Mammary epithelial cell (primary cell): ENCODE measurements around the gene L3MBTL4.

Source experiments
- CTCF ChIP-seq, 2 donors: IDR thresholded peaks in 1 of 2; conservative IDR thresholded peaks in 1 of 2; 2 replicates each; pipeline ENCODE4 v1.5.1; 2011 to 2012; ENCODE audit warnings: inconsistent platforms in 2 of 2, low read length in 2 of 2, mild to moderate bottlenecking in 2 of 2, control low read depth in 1 of 2, low read depth in 1 of 2; ENCODE audit not compliant: insufficient read depth in 1 of 2; ENCODE audit errors: extremely low read depth in 1 of 2
- EZH2 ChIP-seq: IDR thresholded peaks from 2 replicates; pipeline ENCODE4 v1.6.1; 2012; ENCODE audit warnings: low read length, inconsistent platforms, borderline replicate concordance

- TF ChIP-seq CTCF (conservative IDR thresholded peaks at IDR 0.05 in 1 of 2, IDR thresholded peaks at IDR 0.05 in 1 of 2; ENCODE audit: extremely low read depth in 1 of 2, insufficient read depth in 1 of 2, low read depth in 1 of 2, low read length in 2 of 2) (no peak), EZH2 (no peak)
Measured at GRCh38 chr18:6203791-6204190, 210.9 kb downstream of the L3MBTL4 start.
